ENCODE results near the gene ARHGAP10.

GRCh38 chr4:147834480-147834879 lies 102.6 kb downstream of the ARHGAP10 start:
- TF ChIP-seq CTCF (IDR thresholded peaks at IDR 0.05) (no peak), POLR2A (IDR thresholded peaks at IDR 0.05) (no peak)

All from prostate gland (tissue), 2 donors.